GM19351 (cell line): ENCODE data around the gene BCAM.
"Not testable (repeated sequence)": the region's sequence is repeated elsewhere in the genome, so short reads cannot be mapped to it uniquely, and the experiment has no call there.

Source experiments
- ATAC-seq: cut with Tn5 transposase; IDR thresholded peaks from one replicate; pipeline ENCODE4 v1.9.1; 2021; ENCODE audit warnings: mild to moderate bottlenecking, moderate library complexity; ENCODE audit not compliant: unreplicated experiment

The BCAM gene

GRCh38 chr19:44814517-44814916 is 5.6 kb downstream of the BCAM start:
- no peak for ATAC-seq

- ATAC-seq: no peak
Observed at GRCh38 chr19:44816301-44816700, 7.4 kb downstream of the BCAM start.

GRCh38 chr19:44817725-44818465 is 9.0 kb downstream of the BCAM start:
- no peak for ATAC-seq

- ATAC-seq: no peak
Observed at GRCh38 chr19:44818466-44819031, 9.6 kb downstream of the BCAM start.

- no peak for ATAC-seq
Observed at GRCh38 chr19:44819246-44819832, 10.4 kb downstream of the BCAM start.

GRCh38 chr19:44820648-44821609 is 12.0 kb downstream of the BCAM start:
- ATAC-seq: no peak

GRCh38 chr19:44822177-44822576 is 13.3 kb downstream of the BCAM start:
- no peak for ATAC-seq

GRCh38 chr19:44822670-44823372 is 13.9 kb downstream of the BCAM start:
- no peak for ATAC-seq

GRCh38 chr19:44823373-44823698 is 14.4 kb downstream of the BCAM start:
- ATAC-seq: no peak

GRCh38 chr19:44824761-44825160 is 15.9 kb downstream of the BCAM start:
- ATAC-seq: no peak

GRCh38 chr19:44832875-44833274 is 24.0 kb downstream of the BCAM start:
- ATAC-seq: not testable (repeated sequence)

GRCh38 chr19:44834399-44834798 is 25.5 kb downstream of the BCAM start:
- not testable (repeated sequence) for ATAC-seq

GRCh38 chr19:44839276-44839675 is 30.4 kb downstream of the BCAM start:
- no peak for ATAC-seq

GRCh38 chr19:44840811-44841210 is 31.9 kb downstream of the BCAM start:
- ATAC-seq: no peak

GRCh38 chr19:44841231-44841630 is 32.3 kb downstream of the BCAM start:
- no peak for ATAC-seq

- ATAC-seq: no peak
Observed at GRCh38 chr19:44845286-44845611, 36.3 kb downstream of the BCAM start.

- ATAC-seq: peak; percentile 57
Observed at GRCh38 chr19:44845612-44846454, 36.9 kb downstream of the BCAM start, which contains the start of gene NECTIN2. TSS of gene NECTIN2 (plus strand) at chr19:44846297. CDS start at chr19:44846526, 229 bp downstream.

GRCh38 chr19:44846455-44847143 is 37.7 kb downstream of the BCAM start:
- no peak for ATAC-seq
